M059J (cell line): ENCODE data around the gene EPPIN. TPM values are rescaled to one million over a fixed set of nuclear protein-coding genes. Genes with fewer than 3 reads are reported as not detected.

Experiments used
- total RNA-seq: library from RNA; depleted of rRNA; stranded (reverse); fragments of >200 nt; shearing (Covaris generic); gene quantifications from 2 replicates; pipeline ENCODE4 v1.2.3, GENCODE V29; 2014; rRNA removed

EPPIN gene
- total RNA-seq, 1 experiment from 2014 or later, result not detected

Other genes with a start within 250 kb of the EPPIN start
- gene RBPJL, start 240.6 kb downstream of the EPPIN start, total RNA-seq, result not detected in 2 replicates
- gene MATN4, start 239.1 kb downstream of the EPPIN start, total RNA-seq, result not detected in 2 replicates
- gene SDC4, start 199.0 kb downstream of the EPPIN start, total RNA-seq, result 177 and 189 TPM in 2 replicates
- gene SYS1, start 184.2 kb downstream of the EPPIN start, total RNA-seq, result 26.7 and 29.4 TPM in 2 replicates
- not detected in 2 replicates for gene TP53TG5, start 169.1 kb downstream of the EPPIN start, total RNA-seq
- gene DBNDD2, start 139.1 kb downstream of the EPPIN start, total RNA-seq, result 15.4 and 17.6 TPM in 2 replicates
- gene PIGT, start 131.3 kb downstream of the EPPIN start, total RNA-seq, result 250 and 270 TPM in 2 replicates
- gene WFDC2, start 77.6 kb downstream of the EPPIN start, total RNA-seq, result not detected in 2 replicates
- gene SPINT3, start 31.8 kb downstream of the EPPIN start, total RNA-seq, result not detected in 2 replicates
- not detected in 2 replicates for gene WFDC6, start 7.9 kb downstream of the EPPIN start, total RNA-seq
- not detected in 2 replicates for gene WFDC8, start 31.9 kb upstream of the EPPIN start, total RNA-seq
- gene WFDC10A, start 82.3 kb upstream of the EPPIN start, total RNA-seq, result not detected in 2 replicates
- gene WFDC9, start 83.9 kb upstream of the EPPIN start, total RNA-seq, result not detected in 2 replicates
- gene WFDC11, start 122.8 kb upstream of the EPPIN start, total RNA-seq, result not detected in 2 replicates
- gene WFDC13, start 154.6 kb upstream of the EPPIN start, total RNA-seq, result not detected in 2 replicates
- not detected in 2 replicates for gene WFDC10B, start 157.6 kb upstream of the EPPIN start, total RNA-seq
- gene SPINT4, start 174.9 kb upstream of the EPPIN start, total RNA-seq, result not detected in 2 replicates
- gene WFDC3, start 244.5 kb upstream of the EPPIN start, total RNA-seq, result 0.42 TPM in 1 of 2 replicates, not detected in the other
- 50.2 and 57.6 TPM in 2 replicates for gene DNTTIP1, start 244.6 kb upstream of the EPPIN start, total RNA-seq